MCF 10A (cell line): ENCODE measurements around the gene HRH2. TPM values are rescaled to one million over a fixed set of nuclear protein-coding genes. Genes with fewer than 3 reads are reported as not detected.

Source experiments
- BruUV-seq: library from RNA; stranded (reverse); fragments of 400-500 nt; replicated peaks from 2 replicates; lab custom pipeline; 2021; lab: Mats Ljungman, UMichigan
- CTCF ChIA-PET: fragments of 300-600 bp; sonication (Branson Sonifier 250); formaldehyde crosslinking; extraction: SDS; loops from one replicate; lab custom pipeline; 2021; ENCODE audit warnings: antibody characterized with exemption, inconsistent platforms; lab: Yijun Ruan, JAX
- POLR2A ChIA-PET: fragments of 300-600, 350-650 bp; sonication (Branson Sonifier 250); formaldehyde crosslinking; extraction: SDS; loops from one replicate; lab custom pipeline; 2020; ENCODE audit warnings: antibody characterized with exemption, inconsistent platforms; lab: Yijun Ruan, JAX
- DNase-seq: peaks from one replicate; pipeline ENCODE4 v3.0.0-alpha.2; 2018; ENCODE audit not compliant: unreplicated experiment
- H3K27ac Mint-ChIP-seq: one replicate; pipeline ENCODE4 v1.8.0; 2022; ENCODE audit warnings: mild to moderate bottlenecking, low read depth, mixed read lengths; ENCODE audit not compliant: unreplicated experiment
- H3K27me3 Mint-ChIP-seq: one replicate; pipeline ENCODE4 v1.8.0; 2022; ENCODE audit warnings: mixed read lengths; ENCODE audit not compliant: insufficient read depth, unreplicated experiment
- H3K36me3 Mint-ChIP-seq: one replicate; pipeline ENCODE4 v1.8.0; 2022; ENCODE audit warnings: mild to moderate bottlenecking, moderate library complexity, mixed read lengths; ENCODE audit not compliant: insufficient read depth, unreplicated experiment
- H3K4me1 Mint-ChIP-seq: one replicate; pipeline ENCODE4 v1.8.0; 2022; ENCODE audit warnings: mixed read lengths; ENCODE audit not compliant: insufficient read depth, unreplicated experiment
- H3K4me3 Mint-ChIP-seq: one replicate; pipeline ENCODE4 v1.8.0; 2022; ENCODE audit warnings: mild to moderate bottlenecking, moderate library complexity, mixed read lengths; ENCODE audit not compliant: unreplicated experiment
- H3K9me3 Mint-ChIP-seq: one replicate; pipeline ENCODE4 v1.8.0; 2022; ENCODE audit warnings: mixed read lengths; ENCODE audit not compliant: unreplicated experiment
- intact Hi-C: fragments of 100-400 bp; cut with micrococcal nuclease; formaldehyde crosslinking; loops from 2 replicates; pipeline ENCODE4 v1.14.1; 2022
- total RNA-seq: library from RNA; stranded (reverse); gene quantifications from 2 replicates; pipeline ENCODE4 v1.2.3, GENCODE V29; 2022
- TF ChIP-seq, protein P1 (sequence below): fragments of 200-600 bp; IDR thresholded peaks from one replicate; pipeline ENCODE4 v1.8.0; 2022; ENCODE audit warnings: antibody characterized with exemption, mild to moderate bottlenecking; ENCODE audit not compliant: unreplicated experiment

HRH2 gene
- total RNA-seq, 1 experiment from 2014 or later: not detected

DNA sequence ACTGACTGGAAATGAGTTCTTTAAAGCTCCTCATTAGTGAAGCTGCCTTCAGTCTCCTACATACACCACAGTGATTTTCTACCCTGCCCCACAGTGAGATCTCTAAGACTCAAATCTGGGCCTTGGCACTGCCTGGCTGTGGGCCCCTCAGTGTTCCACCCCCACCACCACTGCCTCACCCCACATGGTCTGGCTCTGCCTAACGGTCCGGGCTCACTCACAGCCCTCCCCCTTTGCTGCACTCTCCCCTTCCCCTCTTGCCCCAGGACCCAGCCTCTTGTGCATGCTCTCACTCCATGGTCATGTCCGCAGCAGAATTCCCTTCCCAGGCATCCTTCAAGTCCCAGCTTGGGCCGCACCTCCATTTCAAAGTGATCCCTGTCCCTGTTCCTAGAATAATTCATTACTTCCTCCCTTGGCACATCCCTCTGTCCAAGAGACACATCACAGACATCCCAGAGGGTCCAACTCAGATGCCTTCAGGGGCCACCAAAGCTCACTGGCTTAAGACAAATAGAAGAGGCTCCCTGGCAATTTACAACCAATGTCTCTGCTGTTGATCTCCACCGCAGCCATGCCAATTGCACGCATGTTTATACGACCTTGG lies 56.7 kb downstream of the HRH2 start:
- H3K36me3 Mint-ChIP-seq: peaks cover 5% of the 10 kb centered on the region
- H3K4me3 Mint-ChIP-seq: no peak overlapping the region
- DNase-seq: no peak
- TF ChIP-seq, protein P1, sequence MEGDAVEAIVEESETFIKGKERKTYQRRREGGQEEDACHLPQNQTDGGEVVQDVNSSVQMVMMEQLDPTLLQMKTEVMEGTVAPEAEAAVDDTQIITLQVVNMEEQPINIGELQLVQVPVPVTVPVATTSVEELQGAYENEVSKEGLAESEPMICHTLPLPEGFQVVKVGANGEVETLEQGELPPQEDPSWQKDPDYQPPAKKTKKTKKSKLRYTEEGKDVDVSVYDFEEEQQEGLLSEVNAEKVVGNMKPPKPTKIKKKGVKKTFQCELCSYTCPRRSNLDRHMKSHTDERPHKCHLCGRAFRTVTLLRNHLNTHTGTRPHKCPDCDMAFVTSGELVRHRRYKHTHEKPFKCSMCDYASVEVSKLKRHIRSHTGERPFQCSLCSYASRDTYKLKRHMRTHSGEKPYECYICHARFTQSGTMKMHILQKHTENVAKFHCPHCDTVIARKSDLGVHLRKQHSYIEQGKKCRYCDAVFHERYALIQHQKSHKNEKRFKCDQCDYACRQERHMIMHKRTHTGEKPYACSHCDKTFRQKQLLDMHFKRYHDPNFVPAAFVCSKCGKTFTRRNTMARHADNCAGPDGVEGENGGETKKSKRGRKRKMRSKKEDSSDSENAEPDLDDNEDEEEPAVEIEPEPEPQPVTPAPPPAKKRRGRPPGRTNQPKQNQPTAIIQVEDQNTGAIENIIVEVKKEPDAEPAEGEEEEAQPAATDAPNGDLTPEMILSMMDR: no peak
- no peak overlapping the region for H3K27ac Mint-ChIP-seq
- no peaks in the 10 kb centered on the region for H3K4me1 Mint-ChIP-seq
- no TSS peak for BruUV-seq
- peaks cover 15% of the 10 kb centered on the region for H3K9me3 Mint-ChIP-seq
- H3K27me3 Mint-ChIP-seq: peaks cover 77% of the 10 kb centered on the region
- ChIA-PET CTCF (interaction anchor here (0.6 to 1.9 kb wide), 6 partner anchors 12 to 837 kb away, joined by 3 to 10 read pairs (median 3); no protein-coding TSS in a partner anchor), POLR2A (no interaction called here)
- intact Hi-C loops: loop anchor here (5.0 kb wide), 1 partner anchor 762 kb away; no protein-coding TSS in a partner anchor

DNA sequence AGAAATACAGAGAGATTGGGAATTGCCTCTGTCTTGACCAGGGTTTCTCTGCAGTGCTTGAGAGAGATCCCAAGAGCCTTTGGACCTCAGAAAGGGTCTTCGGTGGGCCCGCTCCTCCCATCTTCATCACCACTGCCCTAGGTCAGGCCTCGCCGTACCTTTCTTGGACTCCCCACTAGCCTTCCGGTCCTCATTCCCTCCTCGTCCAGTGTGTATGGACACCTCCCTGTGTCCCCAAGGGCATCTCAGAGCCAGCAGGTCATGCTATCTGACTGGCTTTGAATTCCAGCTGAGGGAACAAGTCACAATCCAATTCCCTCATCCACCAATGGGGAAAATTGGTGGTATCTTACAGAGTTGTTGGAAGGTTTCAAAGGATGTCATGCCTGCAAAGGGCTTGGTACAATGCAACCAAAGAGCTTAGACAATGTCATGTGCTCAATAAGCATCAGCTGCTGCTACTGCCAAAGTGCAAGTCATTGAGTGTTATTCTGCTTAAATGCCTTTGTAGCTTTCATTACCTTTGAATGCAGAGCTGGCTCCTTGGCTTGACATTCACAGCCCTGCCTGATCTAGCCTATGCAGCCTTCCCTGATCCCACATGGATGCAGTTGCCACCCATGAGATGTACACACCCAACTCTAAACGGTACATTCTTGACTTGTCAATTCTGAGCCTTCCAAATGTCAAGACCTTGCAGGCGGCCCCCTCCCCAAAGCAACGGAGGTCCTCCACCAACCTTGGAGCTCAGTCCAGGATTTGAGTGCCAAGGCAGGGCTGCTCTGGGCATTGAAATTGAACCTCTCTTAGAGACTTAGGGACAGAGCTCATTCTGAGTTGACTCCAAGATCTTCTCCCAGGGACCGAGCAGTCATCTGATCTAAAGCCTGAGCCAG lies 58.0 kb downstream of the HRH2 start:
- Mint-ChIP-seq H3K27ac (no peak overlapping the region), H3K36me3 (peaks cover 2% of the 10 kb centered on the region), H3K4me1 (no peaks in the 10 kb centered on the region), H3K4me3 (no peak overlapping the region), H3K27me3 (peaks cover 64% of the 10 kb centered on the region), H3K9me3 (peaks cover 15% of the 10 kb centered on the region)
- no TSS peak for BruUV-seq
- no peak for DNase-seq
- ChIA-PET CTCF (interaction anchor here (0.7 to 1.8 kb wide), 4 partner anchors 10 to 180 kb away, joined by 3 to 15 read pairs (median 6); no protein-coding TSS in a partner anchor), POLR2A (interaction anchor here (0.7 kb wide), 1 partner anchor 1605 kb away, joined by 3 read pairs; no protein-coding TSS in a partner anchor)
- intact Hi-C loops: loop anchor here (5.0 kb wide), 1 partner anchor 764 kb away; no protein-coding TSS in a partner anchor
- TF ChIP-seq, protein P1: no peak

DNA sequence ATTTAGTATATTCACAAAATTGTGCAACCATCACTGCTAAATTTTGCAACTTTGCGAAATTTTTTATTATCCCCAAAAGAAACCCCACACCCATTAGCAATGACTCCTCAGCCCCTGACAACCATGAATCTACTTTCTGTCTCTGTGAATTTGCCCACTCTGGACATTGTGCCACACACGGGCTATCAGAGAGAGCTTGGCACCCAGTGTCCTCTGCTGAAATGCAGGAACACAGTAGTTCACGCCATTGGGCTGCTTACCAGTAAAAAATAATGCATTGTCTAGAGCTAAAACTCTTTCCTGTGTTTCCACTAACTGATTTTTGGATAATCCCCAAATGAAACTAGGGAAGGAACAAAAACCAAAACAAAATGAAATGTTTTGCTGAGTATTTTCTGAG lies 60.0 kb downstream of the HRH2 start:
- intact Hi-C loops: loop anchor here (2.0 to 5.0 kb wide), 2 partner anchors 183 to 766 kb away; no protein-coding TSS in a partner anchor
- H3K36me3 Mint-ChIP-seq: no peaks in the 10 kb centered on the region
- H3K4me3 Mint-ChIP-seq: no peak overlapping the region
- ChIA-PET CTCF (interaction anchor here (0.5 to 3.9 kb wide), 18 partner anchors 11 to 1082 kb away, joined by 3 to 91 read pairs (median 5); no protein-coding TSS in a partner anchor), POLR2A (interaction anchor here (1.2 kb wide), 1 partner anchor 84 kb away, joined by 3 read pairs; no protein-coding TSS in a partner anchor)
- BruUV-seq: no TSS peak
- H3K27ac Mint-ChIP-seq: no peak overlapping the region
- no peak for DNase-seq
- H3K9me3 Mint-ChIP-seq: peaks cover 15% of the 10 kb centered on the region
- TF ChIP-seq, protein P1: no peak
- H3K4me1 Mint-ChIP-seq: no peaks in the 10 kb centered on the region
- H3K27me3 Mint-ChIP-seq: peaks cover 46% of the 10 kb centered on the region
